H1 (cell line): Measurements from ENCODE around the gene RNU11. TPM values are rescaled to one million over a fixed set of nuclear protein-coding genes. Genes with fewer than 3 reads are reported as not detected.

ENCODE experiments used
- CTCF ChIA-PET: fragments of 300-600 bp; sonication (Branson Sonifier 250); formaldehyde crosslinking; loops from one replicate; lab custom pipeline; 2021; ENCODE audit not compliant: partially characterized antibody; lab: Charles Lee
- POLR2A ChIA-PET: fragments of 300-600 bp; sonication (Branson Sonifier 250); formaldehyde crosslinking; loops from one replicate; lab custom pipeline; 2021; ENCODE audit warnings: inconsistent platforms; ENCODE audit not compliant: partially characterized antibody; lab: Charles Lee
- DNase-seq, 2 experiments: peaks; one replicate each; pipeline versions ENCODE4 v3.0.0 to v3.0.0-alpha.2; 2010 to 2022; ENCODE audit warnings: low spot score in 2 of 2, low read depth in 1 of 2, mixed read lengths in 1 of 2
- FAIRE-seq: peaks from 2 replicates; lab custom pipeline; 2011; peaks lifted over from hg19 to GRCh38; lab: Jason Lieb, UNC
- H2AFZ ChIP-seq: 2 replicates; pipeline ENCODE4 v1.8.1; 2012; ENCODE audit warnings: low read length, inconsistent platforms
- H2AK5ac ChIP-seq: 2 replicates; pipeline ENCODE4 v1.6.1; 2013; ENCODE audit warnings: low read depth, low read length
- H2BK120ac ChIP-seq: replicated peaks from 2 replicates; pipeline ENCODE3; 2013; ENCODE audit warnings: low read depth, low read length, inconsistent platforms
- H2BK12ac ChIP-seq: 2 replicates; pipeline ENCODE4 v1.6.1; 2013; ENCODE audit warnings: low read depth, low read length
- H2BK15ac ChIP-seq: 2 replicates; pipeline ENCODE4 v1.6.1; 2013; ENCODE audit warnings: low read length
- H2BK20ac ChIP-seq: 2 replicates; pipeline ENCODE4 v1.6.1; 2013; ENCODE audit warnings: low read length
- H2BK5ac ChIP-seq: 2 replicates; pipeline ENCODE4 v1.6.1; 2013; ENCODE audit warnings: low read depth, low read length
- H3K14ac ChIP-seq: 2 replicates; pipeline ENCODE4 v1.6.1; 2013; ENCODE audit warnings: inconsistent platforms; ENCODE audit not compliant: insufficient read length
- H3K18ac ChIP-seq: 2 replicates; pipeline ENCODE4 v1.6.1; 2013; ENCODE audit warnings: low read length; ENCODE audit errors: extremely low read depth
- H3K23ac ChIP-seq: 2 replicates; pipeline ENCODE4 v1.6.1; 2013; ENCODE audit warnings: inconsistent platforms; ENCODE audit not compliant: insufficient read length
- H3K23me2 ChIP-seq: 2 replicates; pipeline ENCODE4 v1.6.1; 2013; ENCODE audit warnings: low read depth, low read length
- H3K27ac ChIP-seq: 2 replicates; pipeline ENCODE4 v1.6.1; 2011; ENCODE audit warnings: low read depth, low read length, inconsistent platforms
- H3K27me3 ChIP-seq, 4 experiments: replicated peaks in 1 of 4; 1 replicate in 1 of 4; 2 replicates in 3 of 4; pipeline versions ENCODE4 v1.6.1 to v1.8.1; 2011 to 2013; ENCODE audit warnings: low read length in 3 of 4, mild to moderate bottlenecking in 3 of 4, inconsistent platforms in 2 of 4, mixed read lengths in 2 of 4, moderate library complexity in 1 of 4; ENCODE audit not compliant: control insufficient read depth in 3 of 4, insufficient read depth in 3 of 4; ENCODE audit errors: extremely low read depth in 1 of 4
- H3K36me3 ChIP-seq, 4 experiments: 2 replicates each; pipeline versions ENCODE4 v1.6.1 to v1.8.1; 2011 to 2013; ENCODE audit warnings: mild to moderate bottlenecking in 4 of 4, low read length in 3 of 4, moderate library complexity in 2 of 4, control low read depth in 1 of 4, inconsistent platforms in 1 of 4; ENCODE audit not compliant: insufficient read depth in 4 of 4, control insufficient read depth in 2 of 4
- H3K4ac ChIP-seq: replicated peaks from 2 replicates; pipeline ENCODE3; 2013; ENCODE audit warnings: low read length, low read depth, mixed read lengths, inconsistent platforms; ENCODE audit not compliant: insufficient read length
- H3K4me1 ChIP-seq, 4 experiments: replicated peaks in 1 of 4; 1 replicate in 1 of 4; 2 replicates in 3 of 4; pipeline versions ENCODE4 v1.6.1 to v1.8.1; 2011 to 2013; ENCODE audit warnings: low read length in 3 of 4, inconsistent platforms in 2 of 4, mixed read lengths in 1 of 4; ENCODE audit not compliant: insufficient read depth in 4 of 4, control insufficient read depth in 3 of 4
- H3K4me2 ChIP-seq, 2 experiments: 2 replicates each; pipeline versions ENCODE4 v1.6.1 to v1.8.1; 2011 to 2013; ENCODE audit warnings: low read depth in 2 of 2, low read length in 2 of 2, control low read depth in 1 of 2, inconsistent platforms in 1 of 2, mild to moderate bottlenecking in 1 of 2; ENCODE audit not compliant: insufficient read depth in 1 of 2
- H3K4me3 ChIP-seq, 4 experiments: fragments of 200-600, 300-600 bp in 1 of 4; sonication (generic), shearing (Covaris generic), sonication (Bioruptor Twin) in 1 of 4; 2 replicates each; pipeline versions ENCODE4 v1.5.1 to v1.8.1; 2011 to 2016; ENCODE audit warnings: low read length in 4 of 4, low read depth in 3 of 4, control low read depth in 2 of 4, inconsistent platforms in 2 of 4, mild to moderate bottlenecking in 2 of 4, mixed read lengths in 1 of 4, moderate library complexity in 1 of 4; ENCODE audit not compliant: insufficient read depth in 2 of 4; ENCODE audit errors: extremely low read depth in 1 of 4
- H3K56ac ChIP-seq: replicated peaks from 2 replicates; pipeline ENCODE3; 2013; ENCODE audit warnings: low read depth, mild to moderate bottlenecking, mixed read lengths, low read length, inconsistent platforms; ENCODE audit not compliant: insufficient read length
- H3K79me1 ChIP-seq: 2 replicates; pipeline ENCODE4 v1.6.1; 2013; ENCODE audit warnings: low read depth, low read length, control low read depth
- H3K79me2 ChIP-seq, 2 experiments: 2 replicates each; pipeline versions ENCODE4 v1.6.1 to v1.8.1; 2012 to 2013; ENCODE audit warnings: low read length in 2 of 2, mild to moderate bottlenecking in 2 of 2, inconsistent platforms in 1 of 2; ENCODE audit not compliant: insufficient read depth in 2 of 2, control insufficient read depth in 1 of 2
- H3K9ac ChIP-seq, 4 experiments: replicated peaks in 1 of 4; 1 replicate in 1 of 4; 2 replicates in 3 of 4; pipeline versions ENCODE4 v1.6.1 to v1.8.1; 2011 to 2013; ENCODE audit warnings: low read depth in 3 of 4, low read length in 3 of 4, control low read depth in 2 of 4, mild to moderate bottlenecking in 2 of 4, moderate library complexity in 2 of 4, inconsistent platforms in 1 of 4; ENCODE audit errors: extremely low read depth in 1 of 4
- H3K9me3 ChIP-seq, 2 experiments: 2 replicates each; pipeline versions ENCODE4 v1.6.1 to v1.8.1; 2012 to 2013; ENCODE audit warnings: mild to moderate bottlenecking in 2 of 2, moderate library complexity in 2 of 2, control low read depth in 1 of 2, inconsistent platforms in 1 of 2, low read depth in 1 of 2, low read length in 1 of 2, mixed read lengths in 1 of 2; ENCODE audit not compliant: insufficient read depth in 2 of 2
- H4K20me1 ChIP-seq, 2 experiments: replicated peaks in 1 of 2; 2 replicates each; pipeline versions ENCODE3 to v1.8.1; 2011 to 2013; ENCODE audit warnings: inconsistent platforms in 2 of 2, low read length in 2 of 2, mild to moderate bottlenecking in 1 of 2; ENCODE audit not compliant: insufficient read depth in 2 of 2, control insufficient read depth in 1 of 2
- H4K5ac ChIP-seq: 2 replicates; pipeline ENCODE4 v1.6.1; 2013; ENCODE audit warnings: low read length, low read depth, mixed read lengths, inconsistent platforms; ENCODE audit not compliant: insufficient read length
- H4K8ac ChIP-seq: 2 replicates; pipeline ENCODE4 v1.8.0; 2013; ENCODE audit warnings: mild to moderate bottlenecking, moderate library complexity, low read length, inconsistent platforms; ENCODE audit not compliant: insufficient read depth; ENCODE audit errors: extremely low read depth
- H4K91ac ChIP-seq: replicated peaks from 2 replicates; pipeline ENCODE3; 2013; ENCODE audit warnings: low read length, mixed read lengths, inconsistent platforms; ENCODE audit not compliant: insufficient read length
- EGR1 ChIP-seq: IDR thresholded peaks from 2 replicates; pipeline ENCODE4 v1.6.1; 2011; ENCODE audit warnings: low read depth, low read length, borderline replicate concordance
- WGBS, 2 experiments: shearing (Covaris generic) in 1 of 2; methylation state at CpG; one replicate each; pipeline versions ENCODE4 v1.1.6 to v1.1.7; 2013 to 2015; ENCODE audit warnings: low lambda C conversion rate in 2 of 2, mixed read lengths in 2 of 2, inconsistent platforms in 1 of 2, low coverage in 1 of 2, missing lambda C conversion rate in 1 of 2; ENCODE audit not compliant: insufficient replicate concordance in 2 of 2, insufficient coverage in 1 of 2, insufficient read length in 1 of 2; ENCODE audit errors: extremely low coverage in 1 of 2, missing lambda C conversion rate in 1 of 2; 5-methylcytosine and 5-hydroxymethylcytosine counted together
- polyA plus RNA-seq, 7 experiments: library from polyadenylated mRNA; depleted of rRNA in 3 of 7; stranded (reverse) in 5 of 7; unstranded in 2 of 7; fragments of >200 nt in 5 of 7; fragments of 200-250 nt in 2 of 7; gene quantifications; 1 replicate in 5 of 7; 2 replicates in 1 of 7; 4 replicates in 1 of 7; pipeline versions ENCODE4 v1.2.1 to v1.2.3, GENCODE V29; 2011 to 2013; ENCODE audit warnings: missing spikeins in 2 of 7, mixed read lengths in 2 of 7
- total RNA-seq: library from RNA; stranded (reverse); fragmentation: NEBNext Ultra II Directional; extraction: Animal tissue kit (Norgen Biotek cat#: 25700); gene quantifications from 2 replicates; pipeline ENCODE4 v1.2.1, GENCODE V29; 2021

Gene RNU11
- total and polyA plus RNA-seq, 2 of the 8 experiments (the other 6 are each of a cell fraction or from before 2014, with no cell fraction given), result not detected

GRCh38 chr1:28604411-28604810 is 44.0 kb upstream of the RNU11 start:
- no peak overlapping the region for H3K23ac ChIP-seq
- TF ChIP-seq EGR1, result no peak
- H3K14ac ChIP-seq, result no peak overlapping the region
- H2BK20ac ChIP-seq, result no peak overlapping the region
- no peak overlapping the region for H3K18ac ChIP-seq
- no peaks in the 10 kb centered on the region for H4K20me1 ChIP-seq
- H2BK12ac ChIP-seq, result no peak overlapping the region
- H2AK5ac ChIP-seq, result no peak overlapping the region
- POLR2A ChIA-PET, result interaction anchor here (0.9 to 21.8 kb wide), 9 partner anchors 12 to 185 kb away, joined by 3 to 473 read pairs (median 3); partner anchors contain the start of gene RCC1
- no peak overlapping the region for H2BK15ac ChIP-seq
- no peak overlapping the region for H4K8ac ChIP-seq
- no peak overlapping the region for H3K56ac ChIP-seq
- 98% methylated on average over 5 of the region's 5 CpGs; no CpG with 5 or more reads in 1 of the 2 experiments for WGBS, 2 experiments
- no peak overlapping the region for H3K9ac ChIP-seq
- H3K4me3 ChIP-seq, result no peak overlapping the region
- H3K27ac ChIP-seq, result no peak overlapping the region
- H3K36me3 ChIP-seq, result peaks cover 0 to 17% (median 5%) of the 10 kb centered on the region in 4 experiments; a peak in 5 of 8 replicates
- no peaks in the 10 kb centered on the region for H3K27me3 ChIP-seq
- no peak overlapping the region for H4K5ac ChIP-seq
- FAIRE-seq (no peak), DNase-seq (no peak)
- H2AFZ ChIP-seq, result no peak overlapping the region
- H4K91ac ChIP-seq, result no peak overlapping the region
- H3K9me3 ChIP-seq, result no peaks in the 10 kb centered on the region
- H3K4me2 ChIP-seq, result no peak overlapping the region
- no peak overlapping the region for H2BK120ac ChIP-seq
- H3K4me1 ChIP-seq, result 0 out of 7 replicates have a peak, but pooled peaks cover 0 to 2% (median 0%) of the 10 kb centered on the region in 4 experiments
- no peak overlapping the region for H3K4ac ChIP-seq
- H3K23me2 ChIP-seq, result no peaks in the 10 kb centered on the region
- H2BK5ac ChIP-seq, result no peak overlapping the region
- CTCF ChIA-PET, result interaction anchor here (0.8 to 6.9 kb wide), 20 partner anchors 8 to 273 kb away, joined by 3 to 73 read pairs (median 4); partner anchors contain the start of genes RAB42 and TRNAU1AP
- no peaks in the 10 kb centered on the region for H3K79me2 ChIP-seq
- H3K79me1 ChIP-seq, result no peaks in the 10 kb centered on the region
